ENCODE results near the gene DNAH12. TPM values are rescaled to one million over a fixed set of nuclear protein-coding genes. Genes with fewer than 3 reads are reported as not detected.

DNAH12 gene
- total RNA-seq, 1 experiment from 2014 or later = not detected

- peak; percentile 76 for TF ChIP-seq SP1 (CRISPR knock-in tag; conservative IDR thresholded peaks at IDR 0.05)
- no peak for TF ChIP-seq ZNF121 (CRISPR knock-in tag; IDR thresholded peaks at IDR 0.05)
- TF ChIP-seq HMGA2 (CRISPR knock-in tag; IDR thresholded peaks at IDR 0.05) = no peak
- no peak for TF ChIP-seq ZNF263 (CRISPR knock-in tag; IDR thresholded peaks at IDR 0.05; ENCODE audit: low read depth)
Observed at GRCh38 chr3:57555738-57556458, 11.8 kb upstream of the DNAH12 start, which contains the start of gene PDE12 (continued).

GRCh38 chr3:57555306-57555705, 11.2 kb upstream of the DNAH12 start:
- DNase-seq (ENCODE audit: low spot score) (no peak), ATAC-seq (no peak)
- ChIA-PET CTCF (interaction anchor here (2.1 kb wide), 1 partner anchor 158 kb away, joined by 13 read pairs; no protein-coding TSS in a partner anchor), POLR2A (interaction anchor here (0.7 to 1.3 kb wide), 2 partner anchors 11 to 15 kb away, joined by 6 to 11 read pairs; partner anchors contain the start of gene DNAH12)
- H3K9me3 Mint-ChIP-seq = no peaks in the 10 kb centered on the region
- peak overlapping the region; percentile 95 for H3K4me3 Mint-ChIP-seq
- H3K4me1 Mint-ChIP-seq = peaks cover 18% of the 10 kb centered on the region
- peaks cover 8% of the 10 kb centered on the region for H3K36me3 Mint-ChIP-seq
- peaks cover 10% of the 10 kb centered on the region for H3K27me3 Mint-ChIP-seq (ENCODE audit: low read depth)
- no peak for TF ChIP-seq MXD4 (CRISPR knock-in tag; IDR thresholded peaks at IDR 0.05; ENCODE audit: borderline replicate concordance)
- TF ChIP-seq ESRRA (CRISPR knock-in tag; IDR thresholded peaks at IDR 0.05; ENCODE audit: borderline replicate concordance) = no peak
- no peak for TF ChIP-seq FOXP4 (CRISPR knock-in tag; IDR thresholded peaks at IDR 0.05)
- no peak for TF ChIP-seq ZNF138 (CRISPR knock-in tag; conservative IDR thresholded peaks at IDR 0.05)
- TF ChIP-seq RORB (CRISPR knock-in tag; IDR thresholded peaks at IDR 0.05) = no peak
- no peak for TF ChIP-seq TP53 (CRISPR knock-in tag; IDR thresholded peaks at IDR 0.05)
- no peak for TF ChIP-seq NFE2L1 (CRISPR knock-in tag; IDR thresholded peaks at IDR 0.05)
- TF ChIP-seq CBFB (CRISPR knock-in tag; IDR thresholded peaks at IDR 0.05; ENCODE audit: low read depth) = no peak
- TF ChIP-seq ETV6 (CRISPR knock-in tag; IDR thresholded peaks at IDR 0.05) = no peak
- no peak for TF ChIP-seq SMAD4 (CRISPR knock-in tag; IDR thresholded peaks at IDR 0.05)
- no peak for TF ChIP-seq OVOL2 (CRISPR knock-in tag; IDR thresholded peaks at IDR 0.05; ENCODE audit: borderline replicate concordance)
- no peak for TF ChIP-seq ATF2 (CRISPR knock-in tag; IDR thresholded peaks at IDR 0.05; ENCODE audit: borderline replicate concordance, low read depth)
- TF ChIP-seq AR (CRISPR knock-in tag; IDR thresholded peaks at IDR 0.05) = no peak
- H3K27ac Mint-ChIP-seq = peak overlapping the region; percentile 100

- no peak for ATAC-seq
- no peak for DNase-seq (ENCODE audit: low spot score)
- H3K4me3 Mint-ChIP-seq = no peak overlapping the region
- H3K9me3 Mint-ChIP-seq = no peaks in the 10 kb centered on the region
- no peak overlapping the region for H3K27ac Mint-ChIP-seq
- H3K27me3 Mint-ChIP-seq (ENCODE audit: low read depth) = no peaks in the 10 kb centered on the region
- H3K4me1 Mint-ChIP-seq = peaks cover 9% of the 10 kb centered on the region
- no peak for TF ChIP-seq ZNF423 (CRISPR knock-in tag; IDR thresholded peaks at IDR 0.05)
- no peak for TF ChIP-seq MLX (CRISPR knock-in tag; IDR thresholded peaks at IDR 0.05)
- no peak for TF ChIP-seq ZBTB21 (CRISPR knock-in tag; IDR thresholded peaks at IDR 0.05; ENCODE audit: borderline replicate concordance)
- no peak for TF ChIP-seq ZNF416 (CRISPR knock-in tag; IDR thresholded peaks at IDR 0.05)
- no peak for TF ChIP-seq GABPB1 (CRISPR knock-in tag; IDR thresholded peaks at IDR 0.05)
- TF ChIP-seq ZNF138 (CRISPR knock-in tag; conservative IDR thresholded peaks at IDR 0.05) = no peak
- POLR2A ChIA-PET = interaction anchor here (0.6 kb wide), 1 partner anchor 146 kb away, joined by 3 read pairs; no protein-coding TSS in a partner anchor
- CTCF ChIA-PET = no interaction called here
- no peaks in the 10 kb centered on the region for H3K36me3 Mint-ChIP-seq
Observed at GRCh38 chr3:57546616-57547015, 2.5 kb upstream of the DNAH12 start.
